ENCODE results near the gene ADPRM. TPM values are rescaled to one million over a fixed set of nuclear protein-coding genes. Genes with fewer than 3 reads are reported as not detected.

The ADPRM gene
- total RNA-seq, 1 experiment from 2014 or later = 2.9 TPM

GRCh38 chr17:10698096-10698818 lies 863 bp downstream of the ADPRM start:
- CTCF ChIA-PET = no interaction called here
- Histone ChIP-seq H3K9me2 (replicated peaks; ENCODE audit: low read length) (no peaks in the 10 kb centered on the region), H2AFZ (ENCODE audit: low read length) (peak overlapping the region; percentile 77), H3K79me2 (ENCODE audit: low read length) (peaks cover 53% of the 10 kb centered on the region), H3K36me3 (ENCODE audit: low read depth, low read length) (peaks cover 15% of the 10 kb centered on the region), H3F3A (ENCODE audit: low read length, unreplicated experiment) (no peaks in the 10 kb centered on the region), H4K20me1 (ENCODE audit: low read length) (no peaks in the 10 kb centered on the region), H3K9me3 (ENCODE audit: low read length) (no peaks in the 10 kb centered on the region), H3K27ac (ENCODE audit: low read length) (peak overlapping the region; percentile 72), H3K4me1 (ENCODE audit: insufficient read depth, low read length) (peaks cover 12% of the 10 kb centered on the region; the same call in 1 of the 2 replicates), H3K4me3 (ENCODE audit: low read length) (peak overlapping the region; percentile 88), H3K4me2 (ENCODE audit: low read length) (peak overlapping the region; percentile 89), H3K27me3 (ENCODE audit: low read length) (no peaks in the 10 kb centered on the region), H3K9ac (ENCODE audit: low read length) (peak overlapping the region; percentile 93)
- POLR2A ChIA-PET (ENCODE audit: unreplicated experiment) = no interaction called here
- ATAC-seq = 0 out of 2 replicates have a peak, but pooled peaks have one; percentile 2
- BruUV-seq (replicated peaks) = TSS peak; percentile 74
- DNase-seq = peak; percentile 3
- TF ChIP-seq EZH2phosphoT487 (IDR thresholded peaks at IDR 0.05; ENCODE audit: borderline replicate concordance, low read length) (no peak), EZH2 (IDR thresholded peaks at IDR 0.05; ENCODE audit: low read length, unreplicated experiment) (no peak)
- TF ChIP-seq, protein P1, sequence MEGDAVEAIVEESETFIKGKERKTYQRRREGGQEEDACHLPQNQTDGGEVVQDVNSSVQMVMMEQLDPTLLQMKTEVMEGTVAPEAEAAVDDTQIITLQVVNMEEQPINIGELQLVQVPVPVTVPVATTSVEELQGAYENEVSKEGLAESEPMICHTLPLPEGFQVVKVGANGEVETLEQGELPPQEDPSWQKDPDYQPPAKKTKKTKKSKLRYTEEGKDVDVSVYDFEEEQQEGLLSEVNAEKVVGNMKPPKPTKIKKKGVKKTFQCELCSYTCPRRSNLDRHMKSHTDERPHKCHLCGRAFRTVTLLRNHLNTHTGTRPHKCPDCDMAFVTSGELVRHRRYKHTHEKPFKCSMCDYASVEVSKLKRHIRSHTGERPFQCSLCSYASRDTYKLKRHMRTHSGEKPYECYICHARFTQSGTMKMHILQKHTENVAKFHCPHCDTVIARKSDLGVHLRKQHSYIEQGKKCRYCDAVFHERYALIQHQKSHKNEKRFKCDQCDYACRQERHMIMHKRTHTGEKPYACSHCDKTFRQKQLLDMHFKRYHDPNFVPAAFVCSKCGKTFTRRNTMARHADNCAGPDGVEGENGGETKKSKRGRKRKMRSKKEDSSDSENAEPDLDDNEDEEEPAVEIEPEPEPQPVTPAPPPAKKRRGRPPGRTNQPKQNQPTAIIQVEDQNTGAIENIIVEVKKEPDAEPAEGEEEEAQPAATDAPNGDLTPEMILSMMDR (conservative IDR thresholded peaks at IDR 0.05; ENCODE audit: low read depth, low read length) = no peak
- intact Hi-C loops (cut with micrococcal nuclease) = no loop called here

DNA sequence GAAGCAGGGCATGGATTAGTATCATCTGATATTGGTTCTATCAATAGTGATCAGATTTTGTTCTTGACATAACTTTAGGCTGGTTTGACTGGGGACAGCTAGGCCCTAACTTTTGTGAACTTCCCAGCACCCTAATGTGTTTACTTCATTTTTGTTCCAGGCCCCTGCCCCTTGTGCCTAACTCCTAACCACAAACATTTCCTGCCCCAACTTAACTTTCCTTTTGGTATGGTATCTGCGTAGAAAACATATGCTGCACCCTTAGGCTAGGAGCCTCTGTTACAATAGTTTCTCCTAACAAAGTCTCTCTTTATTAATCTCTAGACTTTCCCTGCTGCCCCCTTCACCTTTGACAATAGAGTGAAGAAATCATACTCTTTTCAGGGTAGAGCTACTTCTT lies 2.5 kb downstream of the ADPRM start:
- Histone ChIP-seq H3K79me2 (ENCODE audit: low read length) (peaks cover 39% of the 10 kb centered on the region), H3K4me3 (ENCODE audit: low read length) (no peak overlapping the region), H3K9me2 (replicated peaks; ENCODE audit: low read length) (no peaks in the 10 kb centered on the region), H3K4me2 (ENCODE audit: low read length) (no peak overlapping the region), H3K27ac (ENCODE audit: low read length) (no peak overlapping the region), H3F3A (ENCODE audit: low read length, unreplicated experiment) (no peaks in the 10 kb centered on the region), H3K9me3 (ENCODE audit: low read length) (no peaks in the 10 kb centered on the region), H2AFZ (ENCODE audit: low read length) (no peak overlapping the region), H4K20me1 (ENCODE audit: low read length) (no peaks in the 10 kb centered on the region), H3K4me1 (ENCODE audit: insufficient read depth, low read length) (peaks cover 12% of the 10 kb centered on the region; the same call in 1 of the 2 replicates), H3K9ac (ENCODE audit: low read length) (no peak overlapping the region), H3K27me3 (ENCODE audit: low read length) (no peaks in the 10 kb centered on the region), H3K36me3 (ENCODE audit: low read depth, low read length) (peaks cover 8% of the 10 kb centered on the region; the same call in 1 of the 2 replicates)
- ChIA-PET POLR2A (ENCODE audit: unreplicated experiment) (no interaction called here), CTCF (no interaction called here)
- no peak for TF ChIP-seq EZH2phosphoT487 (IDR thresholded peaks at IDR 0.05; ENCODE audit: borderline replicate concordance, low read length)
- TF ChIP-seq EZH2 (IDR thresholded peaks at IDR 0.05; ENCODE audit: low read length, unreplicated experiment) = no peak
- TF ChIP-seq, protein P1 (conservative IDR thresholded peaks at IDR 0.05; ENCODE audit: low read depth, low read length) = no peak
- no TSS peak for BruUV-seq (replicated peaks)
- intact Hi-C loops (cut with micrococcal nuclease) = no loop called here
- no peak for ATAC-seq
- DNase-seq = no peak

DNA sequence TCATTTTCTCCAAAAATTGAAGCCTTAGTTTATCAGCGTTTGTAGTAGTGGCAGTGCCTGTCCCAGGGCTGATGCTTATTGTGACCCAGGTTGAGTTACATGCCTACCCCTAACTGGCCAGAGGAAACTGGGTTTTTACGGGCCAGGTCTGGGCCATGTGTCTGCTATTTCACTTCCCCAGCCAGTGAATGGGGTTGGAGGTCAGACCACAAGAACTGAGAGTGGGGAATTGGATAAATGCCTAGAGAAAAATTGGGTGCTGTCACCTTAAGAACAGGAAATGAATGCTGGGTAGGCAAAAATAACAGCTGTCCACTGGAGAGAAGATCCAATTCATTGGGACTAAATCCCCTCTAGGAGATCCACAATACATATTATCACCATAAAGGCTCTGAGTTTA lies 5.2 kb downstream of the ADPRM start:
- Histone ChIP-seq H3K27me3 (ENCODE audit: low read length) (no peaks in the 10 kb centered on the region), H4K20me1 (ENCODE audit: low read length) (no peaks in the 10 kb centered on the region), H3K4me1 (ENCODE audit: insufficient read depth, low read length) (peaks cover 4% of the 10 kb centered on the region; the same call in 1 of the 2 replicates), H3K79me2 (ENCODE audit: low read length) (peaks cover 14% of the 10 kb centered on the region), H3F3A (ENCODE audit: low read length, unreplicated experiment) (no peaks in the 10 kb centered on the region), H3K4me2 (ENCODE audit: low read length) (no peak overlapping the region), H3K9ac (ENCODE audit: low read length) (no peak overlapping the region), H3K27ac (ENCODE audit: low read length) (no peak overlapping the region), H3K9me3 (ENCODE audit: low read length) (no peaks in the 10 kb centered on the region), H3K9me2 (replicated peaks; ENCODE audit: low read length) (no peaks in the 10 kb centered on the region), H2AFZ (ENCODE audit: low read length) (no peak overlapping the region), H3K4me3 (ENCODE audit: low read length) (no peak overlapping the region), H3K36me3 (ENCODE audit: low read depth, low read length) (no peaks in the 10 kb centered on the region)
- no peak for ATAC-seq
- DNase-seq = no peak
- CTCF ChIA-PET = no interaction called here
- POLR2A ChIA-PET (ENCODE audit: unreplicated experiment) = no interaction called here
- TF ChIP-seq, protein P1 (conservative IDR thresholded peaks at IDR 0.05; ENCODE audit: low read depth, low read length) = no peak
- no peak for TF ChIP-seq EZH2phosphoT487 (IDR thresholded peaks at IDR 0.05; ENCODE audit: borderline replicate concordance, low read length)
- TF ChIP-seq EZH2 (IDR thresholded peaks at IDR 0.05; ENCODE audit: low read length, unreplicated experiment) = no peak
- intact Hi-C loops (cut with micrococcal nuclease) = no loop called here
- BruUV-seq (replicated peaks) = no TSS peak

Measured in PC-3 (cell line).